Endodermal cell (in vitro differentiated cells): ENCODE measurements around the gene TNFRSF8. TPM values are rescaled to one million over a fixed set of nuclear protein-coding genes. Genes with fewer than 3 reads are reported as not detected.

Experiments
- DNase-seq: peaks from one replicate; pipeline ENCODE4 v3.0.0-alpha.2; 2017
- H3K27ac ChIP-seq: 2 replicates; pipeline ENCODE4 v1.5.1; 2013; ENCODE audit warnings: mild to moderate bottlenecking, low read depth, low read length, moderate library complexity
- H3K27me3 ChIP-seq: 2 replicates; pipeline ENCODE4 v1.6.1; 2013; ENCODE audit warnings: mild to moderate bottlenecking, low read length, moderate library complexity; ENCODE audit not compliant: insufficient read depth, control insufficient read depth, poor library complexity, severe bottlenecking
- H3K36me3 ChIP-seq: 2 replicates; pipeline ENCODE4 v1.7.0; 2013; ENCODE audit warnings: mild to moderate bottlenecking, low read length, moderate library complexity; ENCODE audit not compliant: control insufficient read depth, insufficient read depth
- H3K4me1 ChIP-seq: one replicate; pipeline ENCODE4 v1.7.0; 2013; ENCODE audit warnings: low read length; ENCODE audit not compliant: control insufficient read depth, insufficient read depth
- H3K4me3 ChIP-seq: 2 replicates; pipeline ENCODE4 v1.5.1; 2013; ENCODE audit warnings: mild to moderate bottlenecking, low read length, moderate library complexity
- H3K9ac ChIP-seq: 2 replicates; pipeline ENCODE4 v1.6.1; 2013; ENCODE audit warnings: mild to moderate bottlenecking, low read length, moderate library complexity; ENCODE audit not compliant: poor library complexity, severe bottlenecking; ENCODE audit errors: extremely low read depth
- H3K9me3 ChIP-seq: 2 replicates; pipeline ENCODE4 v1.6.1; 2013; ENCODE audit warnings: mild to moderate bottlenecking, low read length, moderate library complexity; ENCODE audit not compliant: control insufficient read depth
- H3K27ac Mint-ChIP-seq: 2 replicates; pipeline ENCODE4 v1.8.0; 2020; ENCODE audit warnings: mixed read lengths
- H3K27me3 Mint-ChIP-seq: 2 replicates; pipeline ENCODE4 v1.8.0; 2021; ENCODE audit warnings: mild to moderate bottlenecking, mixed read lengths; ENCODE audit not compliant: insufficient read depth
- H3K36me3 Mint-ChIP-seq: 2 replicates; pipeline ENCODE4 v1.8.0; 2020; ENCODE audit warnings: low read depth, mixed read lengths
- H3K4me1 Mint-ChIP-seq: 2 replicates; pipeline ENCODE4 v1.8.0; 2020; ENCODE audit warnings: mixed read lengths
- H3K4me3 Mint-ChIP-seq: 2 replicates; pipeline ENCODE4 v1.8.0; 2020; ENCODE audit warnings: mild to moderate bottlenecking, moderate library complexity, mixed read lengths
- H3K9me3 Mint-ChIP-seq: 2 replicates; pipeline ENCODE4 v1.8.0; 2020; ENCODE audit warnings: mild to moderate bottlenecking, mixed read lengths
- CTCF ChIP-seq: fragments of 200-600 bp; sonication (generic); conservative IDR thresholded peaks from 2 replicates; pipeline ENCODE4 v1.5.0; 2021; ENCODE audit warnings: antibody characterized with exemption, mild to moderate bottlenecking
- WGBS, 2 experiments: methylation state at CpG; one replicate each; pipeline versions ENCODE4 v1.1.5 to v1.1.7; 2013; ENCODE audit warnings: missing lambda C conversion rate in 2 of 2, mixed read lengths in 1 of 2; ENCODE audit not compliant: insufficient coverage in 1 of 2, insufficient read length in 1 of 2; 5-methylcytosine and 5-hydroxymethylcytosine counted together
- total RNA-seq, 2 donors: library from RNA; stranded (reverse); fragmentation: NEBNext Ultra II Directional in 1 of 2; extraction: Animal tissue kit (Norgen Biotek cat#: 25700) in 1 of 2; gene quantifications; 2 replicates in 1 of 2; 3 replicates in 1 of 2; pipeline ENCODE4 v1.2.1, GENCODE V29; 2021

The TNFRSF8 gene
- total RNA-seq, 2 donors from 2014 or later, result 0.69 to 2.3 TPM

GRCh38 chr1:12150456-12151200 lies 87.5 kb downstream of the TNFRSF8 start:
- DNase-seq, result no peak
- Histone ChIP-seq H3K36me3 (no peaks in the 10 kb centered on the region), H3K9me3 (no peaks in the 10 kb centered on the region), H3K4me1 (no peaks in the 10 kb centered on the region), H3K27ac (no peak overlapping the region), H3K9ac (no peak overlapping the region), H3K27me3 (no peaks in the 10 kb centered on the region), H3K4me3 (no peak overlapping the region)
- TF ChIP-seq CTCF, result no peak
- no peak overlapping the region for H3K4me3 Mint-ChIP-seq
- H3K9me3 Mint-ChIP-seq, result no peaks in the 10 kb centered on the region
- WGBS, 2 experiments, result 96 to 98% methylated on average over 9 of the region's 9 CpGs
- peaks cover 11% of the 10 kb centered on the region for H3K27me3 Mint-ChIP-seq
- H3K27ac Mint-ChIP-seq, result no peak overlapping the region
- no peaks in the 10 kb centered on the region for H3K36me3 Mint-ChIP-seq
- H3K4me1 Mint-ChIP-seq, result peaks cover 10% of the 10 kb centered on the region

DNA sequence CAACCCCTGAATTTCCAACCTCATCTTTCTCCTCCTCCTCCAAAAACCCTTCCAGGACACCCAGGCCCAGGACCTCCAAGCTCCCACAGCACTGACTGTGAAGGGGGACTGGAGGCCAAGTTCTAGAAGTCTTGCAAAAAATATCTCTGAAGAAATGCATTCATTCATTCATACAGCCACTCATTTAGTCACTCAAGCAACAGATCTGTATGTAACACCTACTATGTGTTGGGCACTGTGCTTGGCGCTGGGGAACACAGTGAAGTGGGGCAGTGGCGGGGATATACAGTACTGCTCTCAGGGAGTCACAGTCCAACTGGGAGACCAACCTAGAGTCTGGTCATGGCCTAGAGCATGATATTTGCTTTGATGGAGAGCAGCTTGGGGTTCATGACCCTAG lies 88.4 kb downstream of the TNFRSF8 start:
- no peaks in the 10 kb centered on the region for H3K9me3 Mint-ChIP-seq
- peaks cover 9% of the 10 kb centered on the region for H3K4me1 Mint-ChIP-seq
- Histone ChIP-seq H3K27ac (no peak overlapping the region), H3K27me3 (no peaks in the 10 kb centered on the region), H3K4me3 (no peak overlapping the region), H3K36me3 (no peaks in the 10 kb centered on the region), H3K9ac (no peak overlapping the region), H3K9me3 (no peaks in the 10 kb centered on the region), H3K4me1 (no peaks in the 10 kb centered on the region)
- H3K27me3 Mint-ChIP-seq, result peaks cover 11% of the 10 kb centered on the region
- no peak for TF ChIP-seq CTCF
- H3K4me3 Mint-ChIP-seq, result no peak overlapping the region
- H3K36me3 Mint-ChIP-seq, result no peaks in the 10 kb centered on the region
- H3K27ac Mint-ChIP-seq, result no peak overlapping the region
- DNase-seq, result no peak
- WGBS, 2 experiments, result 86 to 100% methylated on average over 2 of the region's 2 CpGs

DNA sequence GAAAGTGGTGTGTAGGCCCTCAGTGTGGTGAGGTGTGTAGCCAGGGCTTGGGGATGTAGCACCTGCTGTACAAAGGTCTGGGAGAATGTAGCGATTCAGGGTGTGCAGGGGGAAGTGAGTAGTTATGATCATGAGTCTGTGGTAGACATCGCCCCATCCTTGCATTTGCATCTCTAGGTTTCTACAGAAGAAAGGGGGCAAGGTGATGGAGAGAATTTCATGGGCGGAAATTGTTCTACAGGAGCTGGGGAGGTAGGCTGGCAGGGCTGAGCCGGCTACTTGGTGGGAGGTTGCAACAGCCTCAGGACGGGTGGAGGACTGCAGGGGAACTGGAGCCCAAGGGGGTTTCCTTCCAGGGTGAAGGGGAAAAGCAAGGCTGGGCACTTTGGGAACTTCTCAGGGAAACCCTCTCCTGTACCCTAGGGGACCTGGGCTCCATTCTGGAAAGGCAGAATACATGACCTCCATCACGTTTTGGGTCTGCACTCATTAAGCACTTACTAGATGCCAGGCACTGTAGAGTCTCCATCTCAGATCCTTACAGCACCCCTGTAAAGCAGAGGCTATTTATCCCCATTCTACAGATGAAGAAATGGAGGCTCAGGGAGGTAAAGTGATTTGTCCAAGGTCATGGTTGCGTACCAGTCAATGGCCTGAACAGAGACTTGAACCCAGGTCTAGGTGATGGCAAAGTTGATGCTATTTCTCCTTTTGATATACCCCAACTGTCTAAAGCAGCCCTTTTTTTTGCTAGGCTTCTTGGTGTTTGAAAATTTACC lies 89.2 kb downstream of the TNFRSF8 start:
- WGBS, 2 experiments, result 84 to 87% methylated on average over 5 to 7 of the region's 7 CpGs
- Mint-ChIP-seq H3K9me3 (no peaks in the 10 kb centered on the region), H3K4me3 (no peak overlapping the region), H3K36me3 (no peaks in the 10 kb centered on the region), H3K4me1 (peaks cover under 1% of the 10 kb centered on the region), H3K27ac (no peak overlapping the region), H3K27me3 (peaks cover 11% of the 10 kb centered on the region)
- H3K27me3 ChIP-seq, result no peaks in the 10 kb centered on the region
- H3K36me3 ChIP-seq, result no peaks in the 10 kb centered on the region
- H3K27ac ChIP-seq, result no peak overlapping the region
- TF ChIP-seq CTCF, result no peak
- H3K4me1 ChIP-seq, result no peaks in the 10 kb centered on the region
- DNase-seq, result no peak
- H3K9ac ChIP-seq, result no peak overlapping the region
- H3K9me3 ChIP-seq, result no peaks in the 10 kb centered on the region
- no peak overlapping the region for H3K4me3 ChIP-seq
